Cardiac muscle cell (in vitro differentiated cells and primary cell): ENCODE data around the gene LRRC57. TPM values are rescaled to one million over a fixed set of nuclear protein-coding genes. Genes with fewer than 3 reads are reported as not detected.

Source experiments
- DNase-seq, 2 donors: peaks; one replicate each; pipeline versions ENCODE4 v3.0.0 to v3.0.0-alpha.2; 2010 to 2017; ENCODE audit warnings: low read depth in 1 of 2, low spot score in 1 of 2
- H3K27ac ChIP-seq: fragments of 200-600 bp; sonication (generic); 2 replicates; pipeline ENCODE4 v1.5.1; 2016
- H3K27me3 ChIP-seq: fragments of 200-600 bp; sonication (generic); 2 replicates; pipeline ENCODE4 v1.6.0; 2016; ENCODE audit warnings: control low read depth
- H3K36me3 ChIP-seq: fragments of 200-600 bp; sonication (generic); 2 replicates; pipeline ENCODE4 v1.5.1; 2016; ENCODE audit warnings: control low read depth
- H3K4me1 ChIP-seq: fragments of 200-600 bp; sonication (generic); 2 replicates; pipeline ENCODE4 v1.8.1; 2017; ENCODE audit warnings: low read depth, mild to moderate bottlenecking, mixed run types
- H3K4me3 ChIP-seq: fragments of 200-600 bp; sonication (generic); 2 replicates; pipeline ENCODE4 v1.5.1; 2016; ENCODE audit warnings: mild to moderate bottlenecking
- H3K9me3 ChIP-seq: fragments of 200-600 bp; sonication (generic); 2 replicates; pipeline ENCODE4 v1.5.1; 2017; ENCODE audit warnings: low read depth, mild to moderate bottlenecking, control low read depth
- CTCF ChIP-seq: IDR thresholded peaks from 2 replicates; pipeline ENCODE4 v1.5.1; 2012; ENCODE audit warnings: low read depth, mild to moderate bottlenecking, low read length
- polyA plus RNA-seq: library from polyadenylated mRNA; unstranded; fragments of >200 nt; fragmentation: Nextera tagmentation; extraction: Ambion mirVana; gene quantifications from 2 replicates; pipeline ENCODE4 v1.2.1, GENCODE V29; 2016
- total RNA-seq: library from RNA; depleted of rRNA; stranded (reverse); fragments of >200 nt; gene quantifications from 2 replicates; pipeline ENCODE4 v1.2.3, GENCODE V29; 2016

The LRRC57 gene
- total and polyA plus RNA-seq, 2 experiments from 2014 or later, result 7.5 to 10.7 TPM

DNA sequence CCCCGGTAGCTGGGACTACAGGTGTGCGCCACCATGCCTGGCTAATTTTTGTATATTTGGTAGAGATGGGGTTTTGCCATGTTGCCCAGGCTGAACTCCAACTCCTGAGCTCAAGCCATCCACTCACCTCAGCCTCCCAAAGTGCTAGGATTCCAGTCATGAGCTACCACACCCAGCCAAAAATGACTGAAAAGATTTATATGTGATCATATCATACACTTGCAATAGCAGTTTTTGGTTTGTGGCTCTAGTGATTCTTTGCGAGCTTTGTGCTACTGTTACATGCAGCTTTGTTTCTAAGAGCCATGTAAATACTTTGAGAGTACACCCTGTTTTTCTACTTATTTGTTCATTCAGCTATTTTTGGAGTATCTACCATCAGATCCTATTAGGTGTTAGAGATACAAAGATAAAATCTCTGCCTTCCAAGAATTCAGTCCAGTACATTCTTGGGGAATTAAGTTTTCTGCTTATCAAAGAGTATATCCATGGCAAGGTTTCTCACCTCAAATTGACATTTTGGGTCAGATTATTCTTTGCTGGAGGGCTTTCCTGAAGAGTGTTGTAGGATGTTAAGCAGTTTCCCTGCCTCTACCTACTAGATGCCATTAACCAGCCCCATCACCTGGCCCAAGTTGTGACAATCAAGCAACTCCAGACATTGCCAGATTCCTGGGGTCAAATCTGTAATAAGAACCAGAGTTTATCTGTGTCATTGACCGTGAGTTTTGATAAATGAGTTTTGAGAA lies 38.2 kb downstream of the LRRC57 start:
- no peak for TF ChIP-seq CTCF
- peaks cover 8% of the 10 kb centered on the region for H3K4me1 ChIP-seq
- H3K36me3 ChIP-seq, result peaks cover 3% of the 10 kb centered on the region
- DNase-seq, result peak in 1 of 2 donors; percentile 2
- H3K27me3 ChIP-seq, result no peaks in the 10 kb centered on the region
- no peak overlapping the region for H3K27ac ChIP-seq
- no peaks in the 10 kb centered on the region for H3K9me3 ChIP-seq
- H3K4me3 ChIP-seq, result no peak overlapping the region

DNA sequence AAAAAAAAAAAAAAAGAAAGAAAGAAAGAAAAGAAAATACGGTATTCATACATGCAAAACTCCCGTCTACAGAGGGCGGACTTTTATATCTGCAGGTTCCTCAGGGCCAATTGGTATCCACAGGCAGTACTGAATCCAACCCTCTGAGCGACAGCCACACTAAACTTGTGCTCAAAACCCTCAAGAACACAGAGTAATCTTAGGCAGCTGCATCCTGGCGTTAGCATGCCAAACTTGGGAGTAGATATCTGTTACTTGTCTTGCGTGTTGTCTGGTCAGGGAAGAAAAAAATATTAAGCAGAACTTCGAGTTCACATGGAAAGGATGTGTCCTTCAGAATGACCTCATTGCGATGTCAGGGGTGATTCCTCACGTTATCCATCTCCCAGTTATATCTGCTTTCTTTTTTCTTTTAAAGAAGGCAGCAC lies 40.3 kb downstream of the LRRC57 start:
- no peak overlapping the region for H3K4me3 ChIP-seq
- H3K36me3 ChIP-seq, result peaks cover 1% of the 10 kb centered on the region
- peak; percentile 14 to 67 for DNase-seq
- TF ChIP-seq CTCF, result no peak
- H3K4me1 ChIP-seq, result peaks cover 8% of the 10 kb centered on the region
- H3K27me3 ChIP-seq, result no peaks in the 10 kb centered on the region
- no peaks in the 10 kb centered on the region for H3K9me3 ChIP-seq
- peak overlapping the region; percentile 20 for H3K27ac ChIP-seq

DNA sequence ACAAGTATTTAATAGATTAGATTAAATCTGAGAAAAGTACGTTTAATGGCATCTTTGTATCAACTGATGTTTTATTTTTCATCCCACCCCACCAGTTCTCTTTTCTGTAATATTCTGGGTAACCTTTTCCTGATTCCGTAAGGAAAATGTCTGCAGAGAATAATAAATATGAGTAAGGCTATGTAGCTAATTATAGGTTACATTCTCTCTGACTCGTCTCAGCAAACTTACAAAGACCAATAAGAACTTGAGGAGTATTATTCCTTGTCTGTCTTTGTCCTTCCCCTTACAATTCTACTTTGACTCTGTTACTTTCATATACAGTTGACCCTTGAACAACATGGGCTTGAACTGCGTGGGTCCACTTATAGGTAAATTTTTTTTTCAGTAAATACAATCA lies 41.1 kb downstream of the LRRC57 start:
- DNase-seq, result no peak
- H3K9me3 ChIP-seq, result no peaks in the 10 kb centered on the region
- no peak overlapping the region for H3K27ac ChIP-seq
- no peaks in the 10 kb centered on the region for H3K27me3 ChIP-seq
- H3K36me3 ChIP-seq, result no peaks in the 10 kb centered on the region
- H3K4me3 ChIP-seq, result no peak overlapping the region
- peaks cover 8% of the 10 kb centered on the region for H3K4me1 ChIP-seq
- no peak for TF ChIP-seq CTCF

GRCh38 chr15:42504631-42505030 lies 44.0 kb downstream of the LRRC57 start:
- no peak for TF ChIP-seq CTCF
- DNase-seq, result no peak
- no peak overlapping the region for H3K27ac ChIP-seq

DNA sequence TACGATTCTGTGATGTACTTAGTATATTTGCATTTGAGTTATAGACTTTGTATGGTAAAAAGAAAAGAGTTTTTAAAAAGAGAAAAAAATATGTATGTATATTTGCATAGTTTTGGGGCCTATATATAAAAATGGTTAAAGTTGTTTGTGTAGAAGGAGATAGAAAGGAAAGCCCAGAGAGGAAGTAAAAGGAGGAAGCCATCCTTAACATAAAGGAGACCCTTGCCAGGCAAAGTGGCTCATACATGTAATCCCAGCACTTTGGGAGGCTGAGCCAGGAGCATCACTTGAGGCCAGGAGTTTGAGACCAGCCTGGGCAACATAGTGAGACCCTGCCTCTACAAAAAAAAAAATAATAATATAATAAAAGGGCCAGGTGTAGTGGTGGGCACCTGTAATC lies 44.8 kb downstream of the LRRC57 start:
- Histone ChIP-seq H3K9me3 (no peaks in the 10 kb centered on the region), H3K27me3 (no peaks in the 10 kb centered on the region), H3K4me3 (no peak overlapping the region), H3K36me3 (no peaks in the 10 kb centered on the region), H3K4me1 (peaks cover 7% of the 10 kb centered on the region), H3K27ac (no peak overlapping the region)
- TF ChIP-seq CTCF, result no peak
- DNase-seq, result no peak

More at GRCh38 chr15:42504631-42505030, 44.0 kb downstream of the LRRC57 start:
- peaks cover 8% of the 10 kb centered on the region for H3K4me1 ChIP-seq
- no peaks in the 10 kb centered on the region for H3K36me3 ChIP-seq
- no peaks in the 10 kb centered on the region for H3K9me3 ChIP-seq
- H3K27me3 ChIP-seq, result no peaks in the 10 kb centered on the region
- H3K4me3 ChIP-seq, result no peak overlapping the region
